GM23338 (cell line): ENCODE results near the gene PWWP3B. TPM values are rescaled to one million over a fixed set of nuclear protein-coding genes. Genes with fewer than 3 reads are reported as not detected.

Experiments
- ATAC-seq: fragments of 200-7000 bp; cut with Tn5 transposase; 3 replicates; pipeline ENCODE4 v1.9.1; 2020
- DNase-seq: peaks from one replicate; pipeline ENCODE4 v3.0.0-alpha.2; 2015; ENCODE audit warnings: low spot score
- H2AFZ ChIP-seq: fragments of 200-600 bp; sonication (generic); 2 replicates; pipeline ENCODE4 v1.8.0; 2016; ENCODE audit warnings: antibody characterized with exemption, mild to moderate bottlenecking, moderate library complexity
- H3F3A ChIP-seq: fragments of 200-600 bp; sonication (generic); replicated peaks from 2 replicates; pipeline ENCODE4 v1.8.0; 2017; ENCODE audit warnings: antibody characterized with exemption, mixed run types, low read depth
- H3K27ac ChIP-seq: fragments of 200-600 bp; sonication (generic); 2 replicates; pipeline ENCODE4 v1.6.1; 2016; ENCODE audit warnings: low read depth
- H3K27me3 ChIP-seq: fragments of 200-600 bp; sonication (generic); 2 replicates; pipeline ENCODE4 v1.8.0; 2016; ENCODE audit warnings: mild to moderate bottlenecking, mixed run types, moderate library complexity; ENCODE audit not compliant: insufficient read depth
- H3K36me3 ChIP-seq: fragments of 200-600 bp; sonication (generic); 2 replicates; pipeline ENCODE4 v1.8.0; 2016; ENCODE audit warnings: mild to moderate bottlenecking; ENCODE audit not compliant: insufficient read depth
- H3K4me1 ChIP-seq: fragments of 200-600 bp; sonication (generic); 2 replicates; pipeline ENCODE4 v1.8.0; 2016; ENCODE audit warnings: mild to moderate bottlenecking, moderate library complexity; ENCODE audit not compliant: insufficient read depth
- H3K4me2 ChIP-seq: fragments of 200-600 bp; sonication (generic); 2 replicates; pipeline ENCODE4 v1.7.1; 2017; ENCODE audit warnings: mixed run types
- H3K4me3 ChIP-seq: fragments of 200-600 bp; sonication (generic); 2 replicates; pipeline ENCODE4 v1.6.1; 2016; ENCODE audit warnings: mixed run types
- H3K79me2 ChIP-seq: fragments of 200-600 bp; sonication (generic); replicated peaks from 2 replicates; pipeline ENCODE4 v1.8.0; 2017; ENCODE audit warnings: mild to moderate bottlenecking; ENCODE audit not compliant: insufficient read depth
- H3K9me2 ChIP-seq: fragments of 200-600 bp; sonication (generic); 2 replicates; pipeline ENCODE4 v1.8.0; 2017; ENCODE audit not compliant: insufficient read depth
- H4K20me1 ChIP-seq: fragments of 200-600 bp; sonication (generic); replicated peaks from 2 replicates; pipeline ENCODE4 v1.8.0; 2017; ENCODE audit warnings: mild to moderate bottlenecking; ENCODE audit not compliant: insufficient read depth
- H3K27ac Mint-ChIP-seq: 2 replicates; pipeline ENCODE4 v1.8.0; 2020; ENCODE audit warnings: inconsistent platforms, mild to moderate bottlenecking, moderate library complexity, mixed read lengths
- H3K27me3 Mint-ChIP-seq: 3 replicates; pipeline ENCODE4 v1.8.0; 2022; ENCODE audit warnings: low read depth, mild to moderate bottlenecking, moderate library complexity, mixed read lengths, inconsistent platforms; ENCODE audit not compliant: insufficient read depth, poor library complexity
- H3K36me3 Mint-ChIP-seq: 3 replicates; pipeline ENCODE4 v1.8.0; 2021; ENCODE audit warnings: low read depth, mild to moderate bottlenecking, inconsistent platforms, moderate library complexity, mixed read lengths
- H3K4me1 Mint-ChIP-seq: 3 replicates; pipeline ENCODE4 v1.8.0; 2020; ENCODE audit warnings: mild to moderate bottlenecking, inconsistent platforms, mixed read lengths
- H3K4me3 Mint-ChIP-seq: 3 replicates; pipeline ENCODE4 v1.8.0; 2021; ENCODE audit warnings: moderate library complexity, mild to moderate bottlenecking, inconsistent platforms, mixed read lengths
- H3K9me3 Mint-ChIP-seq: 3 replicates; pipeline ENCODE4 v1.8.0; 2020; ENCODE audit warnings: moderate library complexity, mild to moderate bottlenecking, inconsistent platforms, mixed read lengths
- CREB1 ChIP-seq: fragments of 250-450 bp; sonication (Bioruptor Pico); IDR thresholded peaks from 2 replicates; pipeline ENCODE4 v1.5.0; 2020; ENCODE audit warnings: low read depth, mild to moderate bottlenecking, moderate library complexity
- CTCF ChIP-seq, 2 experiments: fragments of 200-600 bp in 1 of 2; sonication (generic) in 1 of 2; conservative IDR thresholded peaks; 2 replicates each; pipeline versions ENCODE4 v1.5.1 to v1.6.1; 2016 to 2017; ENCODE audit warnings: antibody characterized with exemption in 2 of 2, low read depth in 2 of 2, mild to moderate bottlenecking in 2 of 2, moderate library complexity in 1 of 2
- ETS1 ChIP-seq: IDR thresholded peaks from 2 replicates; pipeline ENCODE4 v1.6.1; 2016; ENCODE audit warnings: antibody characterized with exemption
- EZH2 ChIP-seq: fragments of 200-600 bp; sonication (generic); IDR thresholded peaks from one replicate; pipeline ENCODE4 v1.8.0; 2017; ENCODE audit warnings: antibody characterized with exemption, mild to moderate bottlenecking, low read depth; ENCODE audit not compliant: unreplicated experiment
- EZH2phosphoT487 ChIP-seq: fragments of 200-600 bp; sonication (generic); IDR thresholded peaks from one replicate; pipeline ENCODE4 v1.8.1; 2018; ENCODE audit warnings: antibody characterized with exemption; ENCODE audit not compliant: unreplicated experiment
- JUNB ChIP-seq: IDR thresholded peaks from one replicate; pipeline ENCODE4 v1.6.1; 2016; ENCODE audit warnings: antibody characterized with exemption; ENCODE audit not compliant: unreplicated experiment
- NANOG ChIP-seq: IDR thresholded peaks from 2 replicates; pipeline ENCODE4 v1.6.1; 2016; ENCODE audit warnings: antibody characterized with exemption, borderline replicate concordance
- POLR2AphosphoS5 ChIP-seq: IDR thresholded peaks from 2 replicates; pipeline ENCODE4 v1.6.1; 2016; ENCODE audit warnings: antibody characterized with exemption, low read depth
- REST ChIP-seq: IDR thresholded peaks from one replicate; pipeline ENCODE4 v1.6.1; 2018; ENCODE audit warnings: antibody characterized with exemption; ENCODE audit not compliant: unreplicated experiment
- STAT1 ChIP-seq: IDR thresholded peaks from one replicate; pipeline ENCODE4 v1.6.1; 2016; ENCODE audit warnings: antibody characterized with exemption; ENCODE audit not compliant: unreplicated experiment
- ZNF114 ChIP-seq: fragments of 250-450 bp; sonication (Bioruptor Pico); IDR thresholded peaks from 2 replicates; pipeline ENCODE4 v1.5.0; 2020; ENCODE audit warnings: mild to moderate bottlenecking, moderate library complexity
- ZNF331 ChIP-seq: fragments of 250-450 bp; sonication (Bioruptor Pico); IDR thresholded peaks from 2 replicates; pipeline ENCODE4 v1.5.0; 2020; ENCODE audit warnings: low read depth, mild to moderate bottlenecking, moderate library complexity
- ZNF462 ChIP-seq: fragments of 250-450 bp; sonication (Bioruptor Pico); IDR thresholded peaks from 2 replicates; pipeline ENCODE4 v1.5.0; 2020; ENCODE audit warnings: mild to moderate bottlenecking, moderate library complexity
- polyA plus RNA-seq: library from polyadenylated mRNA; unstranded; fragments of >200 nt; fragmentation: Nextera tagmentation; extraction: Ambion mirVana; gene quantifications from 2 replicates; pipeline ENCODE4 v1.2.1, GENCODE V29; 2016
- total RNA-seq: library from RNA; depleted of rRNA; stranded (reverse); fragments of >200 nt; shearing (Covaris generic); gene quantifications from 2 replicates; pipeline ENCODE4 v1.2.3, GENCODE V29; 2014

PWWP3B gene
- total and polyA plus RNA-seq, 2 experiments from 2014 or later: 0.84 to 1.1 TPM

- Mint-ChIP-seq H3K9me3 (peaks cover 50% of the 10 kb centered on the region), H3K27me3 (no peaks in the 10 kb centered on the region)
- ATAC-seq: no peak
Observed at GRCh38 chrX:106150701-106151100, 17.4 kb upstream of the PWWP3B start.

More at GRCh38 chrX:106150701-106151100, 17.4 kb upstream of the PWWP3B start:
- H3K27ac ChIP-seq: no peak overlapping the region
- H3K4me2 ChIP-seq: no peak overlapping the region
- no peaks in the 10 kb centered on the region for H3K36me3 ChIP-seq
- no peak for TF ChIP-seq ZNF462 (CRISPR knock-in tag)
- TF ChIP-seq EZH2phosphoT487: no peak
- no peak for TF ChIP-seq REST
- no peak for TF ChIP-seq POLR2AphosphoS5
- no peak for TF ChIP-seq ZNF114 (CRISPR knock-in tag)
- no peak for TF ChIP-seq STAT1
- no peak for TF ChIP-seq NANOG
- TF ChIP-seq JUNB: no peak
- no peak for TF ChIP-seq EZH2
- TF ChIP-seq ZNF331: no peak
- no peak for TF ChIP-seq CREB1 (CRISPR knock-in tag)
- no peak for TF ChIP-seq CTCF (conservative IDR thresholded peaks at IDR 0.05; ENCODE audit: low read depth in 2 of 2)
- TF ChIP-seq ETS1: no peak
- H3K36me3 Mint-ChIP-seq: no peaks in the 10 kb centered on the region
- no peaks in the 10 kb centered on the region for H3K27me3 ChIP-seq
- no peaks in the 10 kb centered on the region for H3F3A ChIP-seq
- no peaks in the 10 kb centered on the region for H3K4me1 ChIP-seq
- H3K4me3 ChIP-seq: no peak overlapping the region
- no peak for DNase-seq
- no peak overlapping the region for H3K4me3 Mint-ChIP-seq
- no peaks in the 10 kb centered on the region for H4K20me1 ChIP-seq
- no peaks in the 10 kb centered on the region for H3K9me2 ChIP-seq
- no peak overlapping the region for H3K27ac Mint-ChIP-seq
- no peaks in the 10 kb centered on the region for H3K4me1 Mint-ChIP-seq
- H2AFZ ChIP-seq: no peak overlapping the region
- H3K79me2 ChIP-seq: no peaks in the 10 kb centered on the region
